ENCODE measurements around the gene MINDY2. TPM values are rescaled to one million over a fixed set of nuclear protein-coding genes. Genes with fewer than 3 reads are reported as not detected.
"Not testable (repeated sequence)": the region's sequence is repeated elsewhere in the genome, so short reads cannot be mapped to it uniquely, and the experiment has no call there.

The MINDY2 gene
- total RNA-seq, 2 experiments from 2014 or later: 12.5 to 17.5 TPM

- peaks cover 31% of the 10 kb centered on the region for H3K36me3 Mint-ChIP-seq (ENCODE audit: low read depth)
- H3K4me1 Mint-ChIP-seq, DNase-seq, H3K4me3 Mint-ChIP-seq, H3K27ac Mint-ChIP-seq, H3K9me3 Mint-ChIP-seq, H3K27me3 Mint-ChIP-seq, CTCF ChIA-PET: not testable (repeated sequence)
- POLR2A ChIA-PET: interaction anchor here (0.6 kb wide), 1 partner anchor 11 kb away, joined by 3 read pairs; no protein-coding TSS in a partner anchor
Observed at GRCh38 chr15:58851205-58851604, 80.1 kb downstream of the MINDY2 start.

DNA sequence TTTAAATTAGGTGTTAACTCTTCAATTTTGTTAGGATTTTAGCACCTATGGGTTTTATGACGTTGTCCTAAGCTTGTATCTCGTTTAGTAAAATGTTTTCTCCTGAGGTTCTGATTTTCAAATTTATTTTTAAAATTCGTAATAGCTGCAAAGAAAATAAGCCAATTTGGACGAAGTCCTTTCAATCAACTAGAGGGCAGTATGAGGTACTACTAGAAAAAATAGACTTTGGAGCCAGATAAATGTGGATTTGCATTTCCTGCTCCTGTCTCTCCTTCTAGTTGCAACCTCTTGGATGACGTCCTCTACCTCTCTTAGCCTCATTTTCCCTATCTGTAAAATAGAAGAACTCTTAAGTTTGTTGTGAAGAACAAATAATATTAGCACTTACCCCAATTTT lies 81.2 kb downstream of the MINDY2 start:
- Mint-ChIP-seq H3K9me3 (no peaks in the 10 kb centered on the region), H3K4me3 (no peak overlapping the region), H3K27ac (no peak overlapping the region), H3K36me3 (ENCODE audit: low read depth) (peaks cover 30% of the 10 kb centered on the region), H3K27me3 (no peaks in the 10 kb centered on the region), H3K4me1 (no peaks in the 10 kb centered on the region)
- no peak for DNase-seq
- CTCF ChIA-PET: interaction anchor here (1.5 kb wide), 1 partner anchor 12 kb away, joined by 3 read pairs; no protein-coding TSS in a partner anchor
- POLR2A ChIA-PET: no interaction called here

- H3K9me3 Mint-ChIP-seq: no peaks in the 10 kb centered on the region
- CTCF ChIA-PET: no interaction called here
- no peak overlapping the region for H3K27ac Mint-ChIP-seq
- H3K4me3 Mint-ChIP-seq: no peak overlapping the region
- DNase-seq: no peak
- no peaks in the 10 kb centered on the region for H3K4me1 Mint-ChIP-seq
- POLR2A ChIA-PET: interaction anchor here (0.7 kb wide), 1 partner anchor 701 kb away, joined by 3 read pairs; no protein-coding TSS in a partner anchor
- peaks cover 16% of the 10 kb centered on the region for H3K36me3 Mint-ChIP-seq (ENCODE audit: low read depth)
- no peaks in the 10 kb centered on the region for H3K27me3 Mint-ChIP-seq
Observed at GRCh38 chr15:58854593-58854992, 83.5 kb downstream of the MINDY2 start.

DNA sequence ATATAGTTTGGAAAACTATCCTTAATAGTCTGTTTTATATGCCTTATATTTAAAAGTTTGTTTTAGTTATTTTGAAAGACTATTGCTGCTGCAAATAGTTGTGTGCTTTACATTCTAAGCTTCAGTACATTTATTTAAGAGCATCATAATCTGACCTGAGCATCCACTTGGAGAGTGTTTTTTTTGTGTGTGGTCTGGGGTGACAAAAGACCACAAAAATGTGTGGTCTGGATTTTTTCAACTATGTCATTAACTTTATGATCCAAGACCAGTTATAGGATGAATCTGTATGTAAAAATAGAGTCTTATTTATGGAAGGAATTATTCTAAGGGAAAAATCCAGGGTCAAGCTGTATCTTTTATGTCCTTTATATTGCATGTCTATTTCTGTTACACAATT lies 85.0 kb downstream of the MINDY2 start:
- Mint-ChIP-seq H3K36me3 (ENCODE audit: low read depth) (peaks cover 16% of the 10 kb centered on the region), H3K27ac (no peak overlapping the region), H3K4me3 (no peak overlapping the region), H3K9me3 (no peaks in the 10 kb centered on the region), H3K27me3 (no peaks in the 10 kb centered on the region), H3K4me1 (no peaks in the 10 kb centered on the region)
- CTCF ChIA-PET: interaction anchor here (0.6 to 0.7 kb wide), 2 partner anchors 20 to 257 kb away, joined by 3 to 4 read pairs; no protein-coding TSS in a partner anchor
- POLR2A ChIA-PET: no interaction called here
- DNase-seq: no peak

DNA sequence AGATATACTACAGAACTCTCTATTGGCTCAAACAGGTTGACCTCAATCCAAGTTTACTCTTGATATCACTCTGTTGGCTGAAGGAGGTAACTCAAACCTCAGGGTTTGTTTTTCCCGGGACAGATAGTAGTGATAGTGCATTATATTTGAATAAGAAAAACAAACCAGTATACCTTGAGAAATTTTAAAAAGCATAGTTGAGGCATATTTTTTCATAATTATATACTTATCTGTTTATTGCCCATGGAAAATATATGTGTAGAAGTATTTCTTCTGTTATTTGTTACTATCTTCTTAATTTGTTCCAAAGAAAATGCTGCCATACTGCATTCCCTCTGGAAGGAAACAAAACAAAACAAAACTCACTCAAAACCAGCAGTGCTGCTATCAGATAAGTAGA lies 85.5 kb downstream of the MINDY2 start:
- DNase-seq, H3K4me1 Mint-ChIP-seq, POLR2A ChIA-PET, H3K9me3 Mint-ChIP-seq, CTCF ChIA-PET, H3K27ac Mint-ChIP-seq, H3K27me3 Mint-ChIP-seq, H3K4me3 Mint-ChIP-seq: not testable (repeated sequence)
- peaks cover 16% of the 10 kb centered on the region for H3K36me3 Mint-ChIP-seq (ENCODE audit: low read depth)

- ChIA-PET POLR2A (interaction anchor here (0.5 kb wide), 1 partner anchor 209 kb away, joined by 7 read pairs; no protein-coding TSS in a partner anchor), CTCF (no interaction called here)
- no peaks in the 10 kb centered on the region for H3K9me3 Mint-ChIP-seq
- no peak for DNase-seq
- H3K4me3 Mint-ChIP-seq: no peak overlapping the region
- H3K36me3 Mint-ChIP-seq (ENCODE audit: low read depth): no peaks in the 10 kb centered on the region
- H3K27ac Mint-ChIP-seq: no peak overlapping the region
- H3K27me3 Mint-ChIP-seq: peaks cover 7% of the 10 kb centered on the region
- peaks cover 27% of the 10 kb centered on the region for H3K4me1 Mint-ChIP-seq
Observed at GRCh38 chr15:58862326-58862725, 91.2 kb downstream of the MINDY2 start.

DNA sequence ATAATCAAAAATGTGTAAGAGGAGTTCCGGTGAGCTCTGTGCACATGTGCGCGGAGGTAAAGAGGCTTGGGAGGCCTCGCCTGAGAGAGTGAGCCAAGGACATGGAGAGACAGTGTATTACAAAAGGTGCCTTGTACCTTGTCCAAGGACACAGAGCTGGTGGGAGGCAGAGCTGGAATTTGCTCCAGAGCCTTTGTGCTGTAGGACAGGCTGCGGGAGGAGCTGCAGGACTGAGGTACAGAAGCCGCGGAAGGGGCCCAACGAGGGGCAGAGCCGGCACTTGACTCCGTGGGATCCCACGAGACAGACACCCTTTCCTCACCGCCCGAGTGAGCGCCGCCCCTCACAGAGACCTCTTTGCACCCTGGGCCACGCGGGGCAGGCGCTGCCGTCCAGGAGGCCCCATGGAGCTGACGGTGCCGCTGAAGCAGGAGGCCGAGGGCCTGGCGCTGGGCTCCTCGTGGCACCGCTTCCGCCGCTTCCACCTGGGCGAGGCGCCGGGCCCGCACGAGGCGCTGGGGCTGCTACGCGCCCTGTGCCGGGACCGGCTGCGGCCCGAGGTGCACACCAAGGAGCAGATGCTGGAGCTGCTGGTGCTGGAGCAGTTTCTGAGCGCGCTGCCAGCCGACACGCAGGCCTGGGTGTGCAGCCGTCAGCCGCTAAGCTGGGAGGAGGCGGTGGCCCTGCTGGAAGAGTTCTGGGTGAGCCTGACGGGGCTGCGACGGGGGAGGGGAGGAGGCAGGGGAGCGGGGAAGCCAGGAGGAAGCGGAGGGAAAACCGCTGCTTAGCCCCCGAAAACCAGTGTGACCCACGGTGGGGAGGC lies 93.7 kb downstream of the MINDY2 start:
- Mint-ChIP-seq H3K4me3 (no peak overlapping the region), H3K9me3 (no peaks in the 10 kb centered on the region), H3K36me3 (ENCODE audit: low read depth) (no peaks in the 10 kb centered on the region), H3K27me3 (peaks cover 7% of the 10 kb centered on the region), H3K4me1 (peaks cover 27% of the 10 kb centered on the region), H3K27ac (peak overlapping the region; percentile 73)
- POLR2A ChIA-PET: no interaction called here
- CTCF ChIA-PET: interaction anchor here (0.5 to 2.0 kb wide), 5 partner anchors 10 to 94 kb away, joined by 3 to 6 read pairs (median 3); partner anchors contain the start of gene MINDY2
- no peak for DNase-seq

DNA sequence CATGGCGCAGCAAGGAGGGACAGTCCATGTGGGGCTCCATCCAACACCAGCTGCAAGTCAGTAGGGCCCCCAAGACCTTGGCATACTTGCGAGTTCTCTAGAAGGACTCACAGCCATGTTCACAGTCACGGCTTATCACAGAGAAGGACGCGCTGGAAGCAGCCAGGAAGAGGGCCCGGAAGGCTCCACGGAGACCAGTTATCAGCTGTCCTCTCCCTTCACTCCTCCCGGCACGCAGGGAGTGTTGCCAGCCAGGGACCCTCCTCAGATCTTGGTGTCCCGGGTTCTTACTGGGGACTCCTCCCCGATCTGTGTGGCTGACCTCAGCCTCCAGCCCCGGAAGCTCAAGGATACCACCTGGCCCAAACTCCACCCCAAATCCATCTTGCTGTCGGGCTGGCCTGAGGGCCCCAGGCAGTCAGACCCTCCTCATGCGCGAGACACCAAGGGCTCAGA lies 94.4 kb downstream of the MINDY2 start:
- Mint-ChIP-seq H3K27ac (peak overlapping the region; percentile 31), H3K36me3 (ENCODE audit: low read depth) (no peaks in the 10 kb centered on the region), H3K4me1 (peaks cover 27% of the 10 kb centered on the region), H3K4me3 (no peak overlapping the region), H3K27me3 (peaks cover 7% of the 10 kb centered on the region), H3K9me3 (no peaks in the 10 kb centered on the region)
- POLR2A ChIA-PET: no interaction called here
- DNase-seq: no peak
- CTCF ChIA-PET: interaction anchor here (1.2 to 2.0 kb wide), 3 partner anchors 9 to 95 kb away, joined by 3 to 6 read pairs (median 5); partner anchors contain the start of gene MINDY2

DNA sequence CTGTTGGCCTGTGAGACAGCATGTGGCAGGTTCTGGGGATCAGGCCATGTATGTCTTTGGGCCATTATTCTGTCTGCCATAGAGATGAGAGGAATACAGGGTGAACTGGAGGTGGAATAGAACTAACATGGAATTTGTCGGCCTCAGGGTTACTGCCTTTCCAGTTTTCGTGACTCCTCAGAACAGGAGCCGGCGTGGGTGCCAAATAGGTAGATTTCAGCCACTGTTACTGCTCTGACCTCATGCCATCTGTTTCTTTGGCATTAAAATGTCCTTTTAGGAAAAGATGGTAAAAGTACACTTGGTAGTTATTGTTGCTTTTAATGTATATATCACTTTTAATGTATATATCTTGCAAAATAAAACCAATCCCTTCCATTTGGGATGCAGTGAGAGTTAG lies 96.8 kb downstream of the MINDY2 start:
- no peaks in the 10 kb centered on the region for H3K36me3 Mint-ChIP-seq (ENCODE audit: low read depth)
- peaks cover 18% of the 10 kb centered on the region for H3K4me1 Mint-ChIP-seq
- no peaks in the 10 kb centered on the region for H3K9me3 Mint-ChIP-seq
- POLR2A ChIA-PET: no interaction called here
- H3K27me3 Mint-ChIP-seq: peaks cover 7% of the 10 kb centered on the region
- CTCF ChIA-PET: no interaction called here
- DNase-seq: no peak
- no peak overlapping the region for H3K27ac Mint-ChIP-seq
- H3K4me3 Mint-ChIP-seq: no peak overlapping the region

- H3K36me3 Mint-ChIP-seq (ENCODE audit: low read depth): no peaks in the 10 kb centered on the region
- no peak for DNase-seq
- POLR2A ChIA-PET: no interaction called here
- no peak overlapping the region for H3K4me3 Mint-ChIP-seq
- no peaks in the 10 kb centered on the region for H3K9me3 Mint-ChIP-seq
- no peak overlapping the region for H3K27ac Mint-ChIP-seq
- CTCF ChIA-PET: no interaction called here
- peaks cover 7% of the 10 kb centered on the region for H3K4me1 Mint-ChIP-seq
- H3K27me3 Mint-ChIP-seq: no peaks in the 10 kb centered on the region
Observed at GRCh38 chr15:58870451-58870850, 99.3 kb downstream of the MINDY2 start.

GRCh38 chr15:58873267-58873666 lies 102.2 kb downstream of the MINDY2 start:
- H3K4me3 Mint-ChIP-seq: no peak overlapping the region
- CTCF ChIA-PET: interaction anchor here (0.8 kb wide), 1 partner anchor 205 kb away, joined by 4 read pairs; no protein-coding TSS in a partner anchor
- no peaks in the 10 kb centered on the region for H3K4me1 Mint-ChIP-seq
- no peaks in the 10 kb centered on the region for H3K9me3 Mint-ChIP-seq
- H3K36me3 Mint-ChIP-seq (ENCODE audit: low read depth): peaks cover 17% of the 10 kb centered on the region
- no peak for DNase-seq
- no peaks in the 10 kb centered on the region for H3K27me3 Mint-ChIP-seq
- POLR2A ChIA-PET: no interaction called here
- no peak overlapping the region for H3K27ac Mint-ChIP-seq

DNA sequence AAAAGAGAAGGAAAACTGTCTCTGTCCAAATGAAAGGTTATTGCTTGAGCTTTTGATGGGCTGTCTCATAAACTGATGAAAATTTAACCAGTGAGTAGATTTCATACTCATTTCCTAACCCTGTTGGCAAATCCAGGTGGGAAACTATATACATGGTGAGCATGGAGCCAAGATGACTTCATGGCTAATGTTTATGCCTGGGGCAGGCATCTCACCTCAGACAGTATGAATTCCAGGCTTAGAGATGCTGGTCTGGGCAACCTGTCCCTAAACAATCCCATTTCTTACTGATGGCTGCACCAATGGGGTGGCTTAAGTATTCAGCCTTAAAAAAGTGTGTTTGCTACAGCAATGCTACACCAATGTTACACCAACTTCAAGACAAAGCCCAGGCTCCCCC lies 104.2 kb downstream of the MINDY2 start:
- Mint-ChIP-seq H3K4me3 (no peak overlapping the region), H3K36me3 (ENCODE audit: low read depth) (peaks cover 36% of the 10 kb centered on the region), H3K4me1 (no peaks in the 10 kb centered on the region), H3K27ac (no peak overlapping the region), H3K9me3 (no peaks in the 10 kb centered on the region), H3K27me3 (no peaks in the 10 kb centered on the region)
- ChIA-PET POLR2A (no interaction called here), CTCF (interaction anchor here (1.6 kb wide), 1 partner anchor 10 kb away, joined by 6 read pairs; no protein-coding TSS in a partner anchor)
- no peak for DNase-seq

GRCh38 chr15:58876306-58877106 lies 105.4 kb downstream of the MINDY2 start:
- CTCF ChIA-PET: interaction anchor here (0.8 to 1.0 kb wide), 2 partner anchors 21 to 79 kb away, joined by 3 to 4 read pairs; no protein-coding TSS in a partner anchor
- Mint-ChIP-seq H3K27ac (no peak overlapping the region), H3K4me3 (no peak overlapping the region), H3K9me3 (no peaks in the 10 kb centered on the region), H3K27me3 (no peaks in the 10 kb centered on the region), H3K4me1 (no peaks in the 10 kb centered on the region), H3K36me3 (ENCODE audit: low read depth) (peaks cover 47% of the 10 kb centered on the region)
- no peak for DNase-seq
- POLR2A ChIA-PET: no interaction called here

All from activated CD4-positive, alpha-beta T cell treated with anti-CD3 and anti-CD28 coated beads, Interleukin-2, amount 10 ng/mL, durations not matched to agents 7 days and 5 days (primary cell).